ENCODE measurements around the gene TRIML2.
A peak's percentile ranks its signal among the peaks of the same experiment; 100 is the strongest.

TRIML2 gene

GRCh38 chr4:188109157-188109755, at the start of gene TRIML2:
TSS of gene TRIML2 (minus strand) at chr4:188109603. CDS start at chr4:188105368, 4,235 bp downstream.
- TF ChIP-seq CTCF (conservative IDR thresholded peaks at IDR 0.05; ENCODE audit: low read depth, low read length), result no peak
- DNase-seq (ENCODE audit: low read depth), result no peak

GRCh38 chr4:188158336-188158735, 48.9 kb upstream of the TRIML2 start:
- no peak overlapping the region for H3K4me3 ChIP-seq (ENCODE audit: low read length)
- DNase-seq (ENCODE audit: low read depth), result no peak
- no peak for TF ChIP-seq CTCF (conservative IDR thresholded peaks at IDR 0.05; ENCODE audit: low read depth, low read length)

More at GRCh38 chr4:188109157-188109755, at the start of gene TRIML2:
- no peak within 1 kb of the TSS for H3K4me3 ChIP-seq (ENCODE audit: low read length)

GRCh38 chr4:188154668-188155405, 45.4 kb upstream of the TRIML2 start:
- DNase-seq (ENCODE audit: low read depth), result peak; percentile 43
- no peak overlapping the region for H3K4me3 ChIP-seq (ENCODE audit: low read length)
- no peak for TF ChIP-seq CTCF (conservative IDR thresholded peaks at IDR 0.05; ENCODE audit: low read depth, low read length)

DNA sequence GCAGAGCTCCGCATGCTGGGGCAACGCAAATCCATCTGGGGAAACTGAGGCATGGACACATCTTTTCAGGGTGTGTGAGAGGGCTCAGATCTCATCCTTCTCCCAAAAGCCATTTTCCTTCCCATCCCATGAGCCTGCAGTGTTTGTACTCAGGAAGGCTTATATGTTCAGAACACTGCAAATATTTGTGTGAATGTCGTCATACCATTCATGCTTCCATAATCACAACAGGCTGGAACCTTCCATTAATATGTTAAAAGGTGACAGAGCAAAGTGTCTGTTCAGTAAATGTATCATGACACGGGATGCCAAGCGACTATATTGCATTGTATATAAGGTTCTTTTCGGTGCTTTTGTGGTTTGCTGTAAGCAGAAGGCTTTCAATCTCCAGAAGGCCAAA, 38.4 kb upstream of the TRIML2 start:
- no peak for DNase-seq (ENCODE audit: low read depth)
- no peak for TF ChIP-seq CTCF (conservative IDR thresholded peaks at IDR 0.05; ENCODE audit: low read depth, low read length)
- H3K4me3 ChIP-seq (ENCODE audit: low read length), result no peak overlapping the region

DNA sequence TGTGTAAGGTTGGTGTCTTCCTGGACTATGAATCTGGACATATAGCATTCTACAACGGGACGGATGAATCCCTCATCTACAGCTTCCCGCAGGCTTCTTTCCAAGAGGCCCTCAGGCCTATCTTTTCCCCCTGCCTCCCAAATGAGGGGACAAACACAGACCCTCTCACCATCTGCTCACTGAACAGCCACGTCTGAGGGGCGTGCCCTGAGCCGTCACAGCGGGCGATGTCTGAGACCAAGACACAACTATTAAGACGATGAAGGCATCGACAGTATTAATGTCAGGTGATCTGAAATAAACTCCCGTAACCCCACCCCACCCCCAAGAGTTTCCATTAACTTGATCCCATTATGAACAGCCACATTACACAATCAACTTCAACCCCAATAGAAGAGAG, 37.8 kb upstream of the TRIML2 start:
- TF ChIP-seq CTCF (conservative IDR thresholded peaks at IDR 0.05; ENCODE audit: low read depth, low read length), result no peak
- no peak for DNase-seq (ENCODE audit: low read depth)
- H3K4me3 ChIP-seq (ENCODE audit: low read length), result no peak overlapping the region

- no peak for DNase-seq (ENCODE audit: low read depth)
- no peak overlapping the region for H3K4me3 ChIP-seq (ENCODE audit: low read length)
- no peak for TF ChIP-seq CTCF (conservative IDR thresholded peaks at IDR 0.05; ENCODE audit: low read depth, low read length)
These were observed 37.2 kb upstream of the TRIML2 start for GRCh38 chr4:188146618-188147017.

- TF ChIP-seq CTCF (conservative IDR thresholded peaks at IDR 0.05; ENCODE audit: low read depth, low read length), result no peak
- H3K4me3 ChIP-seq (ENCODE audit: low read length), result no peak overlapping the region
- no peak for DNase-seq (ENCODE audit: low read depth)
These were observed 36.2 kb upstream of the TRIML2 start for GRCh38 chr4:188145601-188146000.
